OCI-LY7 (cell line): ENCODE results near the gene CRIP3.

Source experiments
- EZH2phosphoT487 ChIP-seq: fragments of 200-600 bp; sonication (generic); IDR thresholded peaks from 2 replicates; pipeline ENCODE4 v1.6.1; 2018; ENCODE audit warnings: low read depth, borderline replicate concordance, mild to moderate bottlenecking, mixed run types, antibody characterized with exemption, low read length, moderate library complexity, mixed read lengths
- TF ChIP-seq, protein P1 (sequence below): fragments of 200-600 bp; sonication (generic); conservative IDR thresholded peaks from 2 replicates; pipeline ENCODE4 v1.5.1; 2014; ENCODE audit warnings: mild to moderate bottlenecking, antibody characterized with exemption, low read length, moderate library complexity, mixed read lengths

DNA sequence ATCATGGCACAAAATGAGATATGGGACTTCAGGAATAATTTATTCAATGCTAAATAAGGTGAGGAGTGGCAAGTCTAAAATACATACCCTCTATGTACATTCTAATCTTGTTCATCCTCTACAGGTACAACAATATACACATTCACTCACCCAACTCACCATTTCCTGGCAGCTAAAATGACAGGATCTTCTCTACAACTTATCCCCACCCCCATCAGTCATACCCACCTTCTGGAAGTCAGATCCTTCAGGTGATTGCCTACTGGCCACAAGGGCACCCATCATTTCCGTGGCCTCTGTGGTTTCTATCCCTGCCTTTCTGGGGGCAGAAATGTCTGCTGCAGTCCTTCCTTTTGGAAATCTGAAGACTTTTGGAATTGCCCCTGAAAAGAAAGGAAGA, 22.8 kb upstream of the CRIP3 start:
- TF ChIP-seq, protein P1, sequence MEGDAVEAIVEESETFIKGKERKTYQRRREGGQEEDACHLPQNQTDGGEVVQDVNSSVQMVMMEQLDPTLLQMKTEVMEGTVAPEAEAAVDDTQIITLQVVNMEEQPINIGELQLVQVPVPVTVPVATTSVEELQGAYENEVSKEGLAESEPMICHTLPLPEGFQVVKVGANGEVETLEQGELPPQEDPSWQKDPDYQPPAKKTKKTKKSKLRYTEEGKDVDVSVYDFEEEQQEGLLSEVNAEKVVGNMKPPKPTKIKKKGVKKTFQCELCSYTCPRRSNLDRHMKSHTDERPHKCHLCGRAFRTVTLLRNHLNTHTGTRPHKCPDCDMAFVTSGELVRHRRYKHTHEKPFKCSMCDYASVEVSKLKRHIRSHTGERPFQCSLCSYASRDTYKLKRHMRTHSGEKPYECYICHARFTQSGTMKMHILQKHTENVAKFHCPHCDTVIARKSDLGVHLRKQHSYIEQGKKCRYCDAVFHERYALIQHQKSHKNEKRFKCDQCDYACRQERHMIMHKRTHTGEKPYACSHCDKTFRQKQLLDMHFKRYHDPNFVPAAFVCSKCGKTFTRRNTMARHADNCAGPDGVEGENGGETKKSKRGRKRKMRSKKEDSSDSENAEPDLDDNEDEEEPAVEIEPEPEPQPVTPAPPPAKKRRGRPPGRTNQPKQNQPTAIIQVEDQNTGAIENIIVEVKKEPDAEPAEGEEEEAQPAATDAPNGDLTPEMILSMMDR, result no peak
- TF ChIP-seq EZH2phosphoT487, result no peak
